Mesodermal cell (in vitro differentiated cells): Measurements from ENCODE around the gene MXD4.
A peak's percentile ranks its signal among the peaks of the same experiment; 100 is the strongest.

Source experiments
- H3K27ac ChIP-seq: 2 replicates; pipeline ENCODE4 v1.7.0; 2013; ENCODE audit warnings: mild to moderate bottlenecking, low read depth, low read length, moderate library complexity; ENCODE audit not compliant: severe bottlenecking
- H3K36me3 ChIP-seq: 2 replicates; pipeline ENCODE4 v1.7.1; 2013; ENCODE audit warnings: mild to moderate bottlenecking, low read length, moderate library complexity; ENCODE audit not compliant: control insufficient read depth, insufficient read depth
- H3K4me1 ChIP-seq: one replicate; pipeline ENCODE4 v1.7.1; 2013; ENCODE audit warnings: mild to moderate bottlenecking, low read length; ENCODE audit not compliant: insufficient read depth, control insufficient read depth, poor library complexity, severe bottlenecking
- H3K4me3 ChIP-seq: 2 replicates; pipeline ENCODE4 v1.7.0; 2013; ENCODE audit warnings: low read length, control low read depth, mild to moderate bottlenecking; ENCODE audit not compliant: insufficient read depth, poor library complexity, severe bottlenecking; ENCODE audit errors: extremely low read depth
- H3K9me3 ChIP-seq: 2 replicates; pipeline ENCODE4 v1.7.1; 2013; ENCODE audit warnings: mild to moderate bottlenecking, low read length, moderate library complexity; ENCODE audit not compliant: control insufficient read depth
- WGBS, 2 experiments: methylation state at CpG; one replicate each; pipeline ENCODE4 v1.1.5; 2013; ENCODE audit warnings: missing lambda C conversion rate in 2 of 2; ENCODE audit not compliant: insufficient coverage in 2 of 2; 5-methylcytosine and 5-hydroxymethylcytosine counted together

The MXD4 gene

DNA sequence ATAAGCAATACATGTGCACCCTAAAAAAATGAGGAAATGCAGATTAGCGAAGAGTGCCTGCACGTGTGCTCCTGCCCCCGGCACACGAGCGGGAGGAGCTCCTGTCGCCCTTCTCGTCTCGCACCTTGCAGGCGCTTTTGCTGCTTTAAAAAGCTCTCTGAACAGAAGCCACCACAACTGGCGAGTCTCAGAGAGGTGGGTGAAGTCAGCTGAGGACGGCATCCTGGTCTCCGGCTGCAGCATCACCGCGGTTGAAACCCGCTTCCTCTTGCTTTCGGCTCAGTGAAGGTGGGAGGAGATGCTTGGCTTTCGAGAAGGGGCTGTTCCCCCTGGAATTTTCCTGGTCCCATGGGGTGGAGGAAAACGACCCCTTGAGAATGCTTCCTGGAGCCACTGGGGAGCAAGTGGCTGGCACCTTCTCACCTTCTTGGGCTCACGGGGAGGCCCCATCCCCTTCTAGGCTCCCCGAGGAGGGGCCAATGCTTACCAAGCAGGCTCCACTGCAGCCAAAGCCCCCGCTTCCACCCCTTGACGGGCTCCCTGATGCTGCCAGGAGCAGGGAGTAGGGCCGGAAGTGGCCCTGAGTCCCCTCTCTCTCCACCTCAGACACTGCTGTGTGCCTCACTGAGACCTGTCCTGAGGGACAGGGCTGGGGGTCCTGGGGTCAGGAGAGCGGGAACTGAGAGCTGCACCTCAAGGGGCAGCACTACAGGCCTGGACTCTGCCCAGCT is 29.2 kb upstream of the MXD4 start:
- WGBS, 2 experiments, result 85% methylated on average over 21 to 22 of the region's 24 CpGs
- no peaks in the 10 kb centered on the region for H3K36me3 ChIP-seq
- no peaks in the 10 kb centered on the region for H3K9me3 ChIP-seq
- no peak overlapping the region for H3K4me3 ChIP-seq
- peaks cover 3% of the 10 kb centered on the region for H3K4me1 ChIP-seq
- no peak overlapping the region for H3K27ac ChIP-seq

DNA sequence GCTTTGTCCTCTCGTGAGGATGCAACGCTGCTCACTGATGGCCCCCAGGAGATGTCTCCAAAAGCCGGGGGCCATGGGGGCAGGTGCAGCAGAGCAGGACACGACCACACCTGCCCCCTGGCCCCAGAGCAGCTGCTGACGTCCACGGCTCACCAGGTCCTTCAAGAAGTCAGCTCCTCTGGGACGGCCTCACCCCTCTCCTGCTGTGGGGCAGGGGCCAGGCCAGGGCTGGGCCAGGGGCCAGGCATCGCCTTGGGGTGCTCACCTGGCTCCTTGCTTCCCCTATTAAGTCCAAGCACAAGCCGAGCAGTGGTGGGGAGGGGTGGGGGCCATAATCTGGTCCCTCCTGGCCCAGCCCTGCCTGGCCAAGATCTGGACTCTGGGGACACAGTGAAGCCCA is 28.6 kb upstream of the MXD4 start:
- Histone ChIP-seq H3K4me3 (no peak overlapping the region), H3K27ac (no peak overlapping the region), H3K36me3 (no peaks in the 10 kb centered on the region), H3K9me3 (no peaks in the 10 kb centered on the region), H3K4me1 (peaks cover 9% of the 10 kb centered on the region)
- 94 to 96% methylated on average over 7 of the region's 9 CpGs for WGBS, 2 experiments

DNA sequence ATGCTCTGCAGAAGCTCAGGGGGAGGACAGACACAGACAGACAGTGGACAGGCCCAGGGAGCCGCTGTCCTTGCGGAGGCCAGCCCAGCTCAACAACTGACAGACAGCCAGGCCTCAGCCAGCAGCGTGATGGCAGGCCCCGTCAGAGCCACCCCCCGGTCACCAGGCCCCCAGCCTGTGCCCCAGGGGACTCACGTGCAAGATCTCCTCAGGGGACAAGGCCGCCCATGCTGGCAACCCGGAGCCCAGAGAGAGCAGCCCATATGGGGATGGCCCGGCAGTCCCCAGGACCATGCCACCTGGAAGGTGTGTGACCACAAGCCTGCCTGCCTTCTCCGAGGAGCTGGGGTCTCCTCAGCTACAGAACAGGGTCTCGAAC is 28.0 kb upstream of the MXD4 start:
- WGBS, 2 experiments, result 84 to 96% methylated on average over 10 to 11 of the region's 11 CpGs
- Histone ChIP-seq H3K9me3 (no peaks in the 10 kb centered on the region), H3K36me3 (no peaks in the 10 kb centered on the region), H3K27ac (no peak overlapping the region), H3K4me3 (no peak overlapping the region), H3K4me1 (peaks cover 15% of the 10 kb centered on the region)

DNA sequence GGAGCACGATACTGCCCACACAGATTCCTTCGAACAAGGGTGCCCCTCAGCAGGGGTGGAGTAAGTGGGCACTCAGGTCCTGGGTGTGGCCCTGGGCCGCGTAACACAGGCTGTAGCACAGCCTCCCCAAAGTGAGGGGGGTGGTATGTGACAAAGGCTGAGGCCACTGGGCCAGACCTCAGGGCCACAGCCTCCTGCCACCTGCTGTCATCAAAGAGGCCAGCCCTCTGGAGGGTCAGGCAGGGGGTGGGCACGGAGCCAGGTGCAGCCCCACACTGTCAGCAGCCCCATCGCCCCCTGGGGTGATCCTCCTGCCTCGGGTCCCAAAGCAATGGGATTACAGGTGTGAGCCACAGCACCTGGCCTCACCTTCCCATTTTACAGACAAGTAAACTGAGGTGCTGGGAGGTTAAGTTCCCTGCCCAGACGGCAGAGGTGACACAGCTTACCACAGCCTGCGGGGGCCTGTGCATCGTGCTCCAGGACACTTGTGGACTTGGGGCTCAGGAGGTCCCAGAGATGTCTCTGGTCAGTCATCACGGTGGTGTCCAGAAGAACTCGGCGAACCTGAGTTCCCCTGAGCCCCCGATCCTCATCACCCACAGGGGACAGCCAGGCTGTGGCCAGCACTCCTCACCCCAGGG is 27.5 kb upstream of the MXD4 start:
- no peaks in the 10 kb centered on the region for H3K36me3 ChIP-seq
- WGBS, 2 experiments, result 93 to 94% methylated on average over 7 to 13 of the region's 14 CpGs
- H3K27ac ChIP-seq, result no peak overlapping the region
- H3K9me3 ChIP-seq, result no peaks in the 10 kb centered on the region
- no peak overlapping the region for H3K4me3 ChIP-seq
- H3K4me1 ChIP-seq, result peaks cover 19% of the 10 kb centered on the region

DNA sequence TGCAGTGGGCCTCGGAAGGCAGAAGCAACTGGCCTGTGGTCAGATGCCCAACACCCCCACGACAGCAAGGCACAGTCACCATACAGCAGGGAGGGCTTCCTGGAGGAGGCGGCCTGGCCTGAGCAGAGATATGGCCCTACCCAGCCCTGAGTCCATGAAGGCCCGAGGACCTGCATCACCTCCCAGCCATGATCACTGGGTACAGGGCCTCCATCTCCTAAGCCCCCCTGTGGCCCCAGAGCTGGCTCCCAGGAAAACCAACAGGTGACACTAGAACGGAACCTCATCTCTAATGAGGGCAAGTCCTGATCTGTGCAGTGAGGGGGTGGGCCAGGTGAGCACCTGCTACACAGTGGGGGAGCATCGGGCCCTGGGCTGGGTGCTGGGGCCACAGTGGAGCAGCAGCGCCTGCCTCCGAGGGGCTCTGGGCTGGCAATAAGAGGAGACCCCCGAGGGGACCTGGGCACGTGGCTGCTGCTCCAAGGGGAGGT is 26.2 kb upstream of the MXD4 start:
- WGBS, 2 experiments, result 96% methylated on average over 8 to 10 of the region's 10 CpGs
- no peak overlapping the region for H3K27ac ChIP-seq
- no peaks in the 10 kb centered on the region for H3K36me3 ChIP-seq
- no peak overlapping the region for H3K4me3 ChIP-seq
- H3K4me1 ChIP-seq, result peaks cover 19% of the 10 kb centered on the region
- H3K9me3 ChIP-seq, result no peaks in the 10 kb centered on the region

DNA sequence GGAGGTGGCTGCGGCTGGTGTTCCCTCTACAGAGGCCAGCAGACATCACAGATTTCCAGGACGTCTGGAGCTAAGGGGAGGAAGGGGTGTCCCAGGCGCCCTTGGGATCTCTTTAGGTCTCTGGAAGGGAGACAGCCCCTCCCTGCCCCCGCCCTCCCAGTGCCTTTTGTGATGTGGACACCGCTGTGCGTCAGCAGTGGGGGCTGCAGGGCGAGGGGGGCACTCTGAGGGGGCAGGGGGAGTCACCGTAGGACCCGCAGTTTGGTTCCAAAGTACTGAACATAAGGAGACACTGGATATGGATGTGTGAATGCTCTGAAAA is 25.6 kb upstream of the MXD4 start:
- H3K4me3 ChIP-seq, result no peak overlapping the region
- peaks cover 19% of the 10 kb centered on the region for H3K4me1 ChIP-seq
- H3K36me3 ChIP-seq, result no peaks in the 10 kb centered on the region
- 74 to 94% methylated on average over 3 of the region's 9 CpGs for WGBS, 2 experiments
- H3K27ac ChIP-seq, result no peak overlapping the region
- H3K9me3 ChIP-seq, result no peaks in the 10 kb centered on the region

DNA sequence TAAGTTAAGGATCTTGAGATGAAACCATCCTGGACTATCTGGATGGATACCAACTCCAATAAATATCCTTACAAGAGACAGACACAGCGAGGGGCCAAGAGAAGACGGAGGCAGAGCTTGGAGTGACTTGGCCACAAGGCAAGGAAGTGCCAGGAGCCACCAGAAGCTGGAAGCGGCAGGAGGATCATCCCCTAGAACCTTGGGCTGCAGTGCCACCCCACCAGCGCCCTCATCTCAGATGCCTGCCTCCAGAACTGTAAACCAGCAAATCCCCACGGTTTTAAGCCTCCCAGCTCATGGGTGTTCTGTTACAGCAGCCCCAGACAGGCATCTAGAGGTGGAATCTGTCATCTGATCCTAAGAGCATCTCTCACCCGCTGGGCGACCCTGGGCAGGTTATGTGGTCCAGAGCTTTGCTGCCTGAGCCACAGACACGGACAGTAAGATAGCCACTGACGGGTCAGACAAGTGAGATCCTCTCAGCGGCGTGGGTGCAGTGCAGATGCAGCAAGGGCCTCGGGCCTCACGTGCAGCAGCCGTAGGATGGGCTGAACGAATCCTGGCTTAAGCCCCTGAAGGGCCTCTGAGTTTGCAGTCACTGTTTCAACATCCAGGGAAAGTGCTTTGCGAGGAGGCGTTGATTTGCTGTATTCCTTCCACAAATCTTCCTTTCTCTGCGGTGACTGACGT is 25.1 kb upstream of the MXD4 start:
- Histone ChIP-seq H3K9me3 (no peaks in the 10 kb centered on the region), H3K36me3 (no peaks in the 10 kb centered on the region), H3K27ac (no peak overlapping the region), H3K4me1 (peaks cover 19% of the 10 kb centered on the region), H3K4me3 (no peak overlapping the region)
- 82 to 84% methylated on average over 16 to 19 of the region's 19 CpGs for WGBS, 2 experiments

DNA sequence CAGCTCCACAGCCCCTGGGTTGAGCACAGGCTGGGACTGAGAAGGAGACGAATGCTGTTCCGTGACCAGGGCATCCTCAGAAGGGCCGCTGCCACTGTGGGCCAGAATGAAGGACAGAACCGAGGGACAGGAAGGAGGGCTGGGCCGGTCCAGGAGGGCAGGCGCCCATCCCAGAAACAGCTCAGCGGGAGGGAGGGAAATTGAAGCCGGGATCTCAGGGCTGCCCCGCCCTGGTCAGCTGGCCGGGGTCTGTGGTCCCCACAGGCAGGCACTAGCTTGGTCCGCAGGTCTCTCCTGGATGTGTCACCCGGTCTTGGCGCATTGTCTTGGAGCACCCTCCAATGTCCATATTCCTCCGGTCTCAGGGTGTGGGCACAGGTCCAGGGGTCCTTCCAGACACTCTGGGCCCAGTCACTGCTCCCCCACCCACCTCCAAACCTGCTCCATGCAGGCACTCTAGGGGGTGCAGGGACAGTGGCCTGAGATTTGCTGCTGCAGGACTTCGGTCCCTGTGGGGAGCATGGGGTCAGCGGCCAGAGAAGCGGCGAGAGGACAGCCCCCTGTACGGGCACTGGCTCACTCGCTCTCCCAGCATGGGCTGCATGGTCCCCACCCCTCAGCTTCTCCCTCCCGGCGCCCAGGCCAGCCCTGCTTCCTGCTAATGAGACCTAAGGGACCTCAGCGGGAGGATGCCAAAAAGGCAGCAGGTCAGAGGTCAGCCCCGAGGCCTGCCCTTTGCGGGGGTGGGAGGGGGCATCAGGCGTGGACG is 23.9 kb upstream of the MXD4 start:
- WGBS, 2 experiments, result 89 to 91% methylated on average over 20 to 25 of the region's 27 CpGs
- H3K36me3 ChIP-seq, result no peaks in the 10 kb centered on the region
- H3K9me3 ChIP-seq, result no peaks in the 10 kb centered on the region
- peaks cover 19% of the 10 kb centered on the region for H3K4me1 ChIP-seq
- H3K4me3 ChIP-seq, result no peak overlapping the region
- peak overlapping the region; percentile 62 for H3K27ac ChIP-seq

DNA sequence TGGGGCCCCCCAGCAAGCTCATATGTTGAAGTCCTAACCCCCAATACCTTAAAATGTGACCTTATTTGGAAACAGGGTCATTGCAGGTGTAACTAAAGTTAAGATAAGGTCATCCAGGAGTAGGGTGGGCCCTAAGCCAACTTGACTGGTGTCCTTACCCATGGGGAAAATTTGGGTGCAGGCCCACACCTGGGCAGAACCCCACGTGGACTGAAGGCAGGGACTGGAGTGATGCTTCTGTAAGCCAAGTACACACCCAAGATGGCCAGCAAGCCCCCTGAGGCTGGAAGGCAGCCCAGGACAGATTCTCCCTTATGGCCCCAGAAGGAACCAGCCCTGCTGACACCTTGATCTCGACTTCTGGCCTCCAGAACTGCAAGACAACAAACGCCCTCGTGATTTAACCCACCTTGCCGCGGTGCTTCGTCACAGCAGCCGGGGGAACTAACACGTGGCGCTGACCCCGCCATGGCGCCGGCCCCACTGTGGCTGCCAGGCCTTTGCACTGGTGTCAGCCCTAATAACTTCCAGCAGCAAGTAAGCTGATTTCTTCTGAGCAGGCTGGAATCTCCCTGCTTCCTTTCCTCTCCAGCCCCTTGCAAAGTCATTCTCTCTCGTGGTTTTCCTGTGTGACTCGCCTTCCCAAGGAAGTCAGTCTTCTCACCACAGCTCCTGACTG is 23.2 kb upstream of the MXD4 start:
- H3K9me3 ChIP-seq, result no peaks in the 10 kb centered on the region
- WGBS, 2 experiments, result 91% methylated on average over 13 to 15 of the region's 15 CpGs
- no peaks in the 10 kb centered on the region for H3K36me3 ChIP-seq
- H3K27ac ChIP-seq, result peak overlapping the region; percentile 62
- peaks cover 19% of the 10 kb centered on the region for H3K4me1 ChIP-seq
- no peak overlapping the region for H3K4me3 ChIP-seq
